ENCODE data around the gene PPM1L.
A peak's percentile ranks its signal among the peaks of the same experiment; 100 is the strongest.

Gene PPM1L

GRCh38 chr3:161073181-161073580 lies 317.1 kb downstream of the PPM1L start:
- FAIRE-seq (no peak), DNase-seq (ENCODE audit: insufficient read length, low spot score) (no peak)
- TF ChIP-seq, protein P1, sequence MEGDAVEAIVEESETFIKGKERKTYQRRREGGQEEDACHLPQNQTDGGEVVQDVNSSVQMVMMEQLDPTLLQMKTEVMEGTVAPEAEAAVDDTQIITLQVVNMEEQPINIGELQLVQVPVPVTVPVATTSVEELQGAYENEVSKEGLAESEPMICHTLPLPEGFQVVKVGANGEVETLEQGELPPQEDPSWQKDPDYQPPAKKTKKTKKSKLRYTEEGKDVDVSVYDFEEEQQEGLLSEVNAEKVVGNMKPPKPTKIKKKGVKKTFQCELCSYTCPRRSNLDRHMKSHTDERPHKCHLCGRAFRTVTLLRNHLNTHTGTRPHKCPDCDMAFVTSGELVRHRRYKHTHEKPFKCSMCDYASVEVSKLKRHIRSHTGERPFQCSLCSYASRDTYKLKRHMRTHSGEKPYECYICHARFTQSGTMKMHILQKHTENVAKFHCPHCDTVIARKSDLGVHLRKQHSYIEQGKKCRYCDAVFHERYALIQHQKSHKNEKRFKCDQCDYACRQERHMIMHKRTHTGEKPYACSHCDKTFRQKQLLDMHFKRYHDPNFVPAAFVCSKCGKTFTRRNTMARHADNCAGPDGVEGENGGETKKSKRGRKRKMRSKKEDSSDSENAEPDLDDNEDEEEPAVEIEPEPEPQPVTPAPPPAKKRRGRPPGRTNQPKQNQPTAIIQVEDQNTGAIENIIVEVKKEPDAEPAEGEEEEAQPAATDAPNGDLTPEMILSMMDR (IDR thresholded peaks at IDR 0.05; ENCODE audit: insufficient read depth, missing control alignments): no peak

GRCh38 chr3:161081633-161082032 lies 325.6 kb downstream of the PPM1L start:
- TF ChIP-seq, protein P1 (IDR thresholded peaks at IDR 0.05; ENCODE audit: insufficient read depth, missing control alignments): no peak
- FAIRE-seq (no peak), DNase-seq (ENCODE audit: insufficient read length, low spot score) (no peak)

DNA sequence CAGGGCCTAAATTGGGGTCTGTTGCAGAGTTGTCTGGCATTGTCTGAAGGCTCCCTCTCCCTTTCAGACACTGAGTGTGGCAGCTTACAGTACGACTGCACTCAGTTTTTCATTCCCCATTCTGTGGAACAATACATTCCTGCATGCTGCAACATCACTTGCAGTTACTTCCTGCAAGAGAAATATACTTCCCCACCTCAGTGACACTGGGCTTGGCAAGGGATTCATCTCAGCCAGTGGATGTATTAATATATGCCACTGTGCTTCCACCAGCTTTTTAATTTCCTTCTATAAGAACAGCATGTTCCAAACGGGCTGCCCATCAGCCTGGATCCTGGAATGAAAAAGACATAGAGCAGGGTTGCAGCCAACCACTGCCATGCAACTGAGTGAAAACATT lies 326.0 kb downstream of the PPM1L start:
- TF ChIP-seq, protein P1 (IDR thresholded peaks at IDR 0.05; ENCODE audit: insufficient read depth, missing control alignments): no peak
- DNase-seq (ENCODE audit: insufficient read length, low spot score) (no peak), FAIRE-seq (no peak)

DNA sequence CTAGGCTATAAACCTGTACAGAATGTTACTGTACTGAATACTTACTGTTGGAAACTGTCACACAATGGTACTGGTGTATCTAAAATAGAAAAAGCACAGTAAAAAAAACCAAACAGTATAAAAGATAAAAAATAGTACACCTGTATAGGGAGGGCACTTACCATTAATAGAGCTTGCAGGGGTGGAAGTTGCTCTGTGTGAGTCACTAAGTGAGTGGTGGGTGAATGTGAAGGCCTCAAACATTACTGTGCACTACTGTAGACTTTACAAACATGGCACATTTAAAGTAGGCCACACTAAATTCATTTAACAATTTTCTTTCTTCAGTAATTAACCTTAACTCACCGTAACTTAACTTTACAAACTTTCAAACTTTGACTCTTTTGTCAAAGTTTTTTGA lies 327.1 kb downstream of the PPM1L start:
- FAIRE-seq (no peak), DNase-seq (ENCODE audit: insufficient read length, low spot score) (no peak)
- TF ChIP-seq, protein P1 (IDR thresholded peaks at IDR 0.05; ENCODE audit: insufficient read depth, missing control alignments): no peak

- DNase-seq (ENCODE audit: insufficient read length, low spot score) (no peak), FAIRE-seq (no peak)
- TF ChIP-seq, protein P1 (IDR thresholded peaks at IDR 0.05; ENCODE audit: insufficient read depth, missing control alignments): no peak
Observed at GRCh38 chr3:161084277-161084676, 328.2 kb downstream of the PPM1L start.

DNA sequence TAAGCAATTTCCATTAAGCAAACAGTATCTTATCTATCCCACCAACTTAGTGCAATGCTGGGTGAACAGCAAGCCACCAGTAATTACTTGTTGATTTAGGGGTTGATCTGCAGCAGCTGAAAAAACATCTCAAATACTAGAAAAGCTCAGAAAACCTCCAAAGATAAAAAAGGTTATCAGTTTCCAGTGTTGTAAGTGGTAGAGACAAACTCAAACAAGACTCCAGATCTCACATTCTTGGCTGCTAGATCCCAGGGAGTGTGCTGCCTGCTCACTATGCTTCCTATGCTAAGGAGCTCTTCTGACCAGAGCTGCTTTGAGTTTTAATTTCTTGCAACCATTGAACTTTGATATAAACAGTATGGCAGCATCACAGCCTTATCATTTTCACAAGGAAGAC lies 337.9 kb downstream of the PPM1L start:
- DNase-seq (ENCODE audit: insufficient read length, low spot score) (no peak), FAIRE-seq (no peak)
- TF ChIP-seq, protein P1 (IDR thresholded peaks at IDR 0.05; ENCODE audit: insufficient read depth, missing control alignments): no peak

GRCh38 chr3:161096771-161097367 lies 340.8 kb downstream of the PPM1L start:
- no peak for DNase-seq (ENCODE audit: insufficient read length, low spot score)

More at GRCh38 chr3:161096771-161097367, 340.8 kb downstream of the PPM1L start:
- TF ChIP-seq, protein P1 (IDR thresholded peaks at IDR 0.05; ENCODE audit: insufficient read depth, missing control alignments): peak; percentile 42
- FAIRE-seq: no peak
